ENCODE measurements around the gene MYO1H. TPM values are rescaled to one million over a fixed set of nuclear protein-coding genes. Genes with fewer than 3 reads are reported as not detected.

MYO1H gene
- polyA plus RNA-seq, 4 donors = 1.6 TPM; not detected in 3

- DNase-seq = no peak
- 51 to 64% (median 63%) methylated on average over 7 of the region's 7 CpGs for WGBS, 3 donors
- H3K9me3 ChIP-seq (ENCODE audit: control insufficient read depth in 2 of 2, insufficient read depth in 1 of 2, low read depth in 1 of 2, low read length in 1 of 2) = no peaks in the 10 kb centered on the region
- no peak for FAIRE-seq
- H3K4me3 ChIP-seq (ENCODE audit: low read depth in 1 of 3, low read length in 3 of 3) = no peak overlapping the region
- no peaks in the 10 kb centered on the region for H3K4me1 ChIP-seq (ENCODE audit: control insufficient read depth in 3 of 3, insufficient read depth in 2 of 3, low read depth in 1 of 3, low read length in 2 of 3)
- H3K27ac ChIP-seq (ENCODE audit: low read depth in 1 of 3, low read length in 2 of 3) = no peak overlapping the region
- peaks cover 0 to 6% (median 0%) of the 10 kb centered on the region in 3 donors for H3K27me3 ChIP-seq (ENCODE audit: control insufficient read depth in 3 of 3, insufficient read depth in 3 of 3, low read length in 3 of 3)
- H3K36me3 ChIP-seq (ENCODE audit: control insufficient read depth in 3 of 3, insufficient read depth in 2 of 3, low read depth in 1 of 3, low read length in 3 of 3) = no peaks in the 10 kb centered on the region
Observed at GRCh38 chr12:109331301-109331952, 16.3 kb upstream of the MYO1H start.

GRCh38 chr12:109334887-109335286 is 12.8 kb upstream of the MYO1H start:
- H3K36me3 ChIP-seq (ENCODE audit: control insufficient read depth in 3 of 3, insufficient read depth in 2 of 3, low read depth in 1 of 3, low read length in 3 of 3) = no peaks in the 10 kb centered on the region
- no peak overlapping the region for H3K4me3 ChIP-seq (ENCODE audit: low read depth in 1 of 3, low read length in 3 of 3)
- H3K9me3 ChIP-seq (ENCODE audit: control insufficient read depth in 2 of 2, insufficient read depth in 1 of 2, low read depth in 1 of 2, low read length in 1 of 2) = no peaks in the 10 kb centered on the region
- peaks cover 0 to 6% (median 0%) of the 10 kb centered on the region in 3 donors for H3K27me3 ChIP-seq (ENCODE audit: control insufficient read depth in 3 of 3, insufficient read depth in 3 of 3, low read length in 3 of 3)
- H3K4me1 ChIP-seq (ENCODE audit: control insufficient read depth in 3 of 3, insufficient read depth in 2 of 3, low read depth in 1 of 3, low read length in 2 of 3) = no peaks in the 10 kb centered on the region
- WGBS, 3 donors = 97 to 99% (median 97%) methylated on average over 2 of the region's 2 CpGs
- no peak for DNase-seq
- H3K27ac ChIP-seq (ENCODE audit: low read depth in 1 of 3, low read length in 2 of 3) = no peak overlapping the region
- FAIRE-seq = no peak

- no peaks in the 10 kb centered on the region for H3K9me3 ChIP-seq (ENCODE audit: control insufficient read depth in 2 of 2, insufficient read depth in 1 of 2, low read depth in 1 of 2, low read length in 1 of 2)
- no peak overlapping the region for H3K27ac ChIP-seq (ENCODE audit: low read depth in 1 of 3, low read length in 2 of 3)
- no peaks in the 10 kb centered on the region for H3K36me3 ChIP-seq (ENCODE audit: control insufficient read depth in 3 of 3, insufficient read depth in 2 of 3, low read depth in 1 of 3, low read length in 3 of 3)
- H3K4me1 ChIP-seq (ENCODE audit: control insufficient read depth in 3 of 3, insufficient read depth in 2 of 3, low read depth in 1 of 3, low read length in 2 of 3) = no peaks in the 10 kb centered on the region
- FAIRE-seq (no peak), DNase-seq (no peak)
- no peak overlapping the region for H3K4me3 ChIP-seq (ENCODE audit: low read depth in 1 of 3, low read length in 3 of 3)
- 86 to 90% (median 90%) methylated on average over 1 of the region's 1 CpG for WGBS, 3 donors
- peaks cover 0 to 3% (median 0%) of the 10 kb centered on the region in 3 donors for H3K27me3 ChIP-seq (ENCODE audit: control insufficient read depth in 3 of 3, insufficient read depth in 3 of 3, low read length in 3 of 3)
Observed at GRCh38 chr12:109336593-109336992, 11.1 kb upstream of the MYO1H start.

- FAIRE-seq (no peak), DNase-seq (no peak)
- Histone ChIP-seq H3K36me3 (ENCODE audit: control insufficient read depth in 3 of 3, insufficient read depth in 2 of 3, low read depth in 1 of 3, low read length in 3 of 3) (no peaks in the 10 kb centered on the region), H3K4me1 (ENCODE audit: control insufficient read depth in 3 of 3, insufficient read depth in 2 of 3, low read depth in 1 of 3, low read length in 2 of 3) (no peaks in the 10 kb centered on the region), H3K9me3 (ENCODE audit: control insufficient read depth in 2 of 2, insufficient read depth in 1 of 2, low read depth in 1 of 2, low read length in 1 of 2) (no peaks in the 10 kb centered on the region), H3K4me3 (ENCODE audit: low read depth in 1 of 3, low read length in 3 of 3) (no peak overlapping the region), H3K27ac (ENCODE audit: low read depth in 1 of 3, low read length in 2 of 3) (no peak overlapping the region), H3K27me3 (ENCODE audit: control insufficient read depth in 3 of 3, insufficient read depth in 3 of 3, low read length in 3 of 3) (no peaks in the 10 kb centered on the region)
- 43 to 69% (median 56%) methylated on average over 2 of the region's 2 CpGs for WGBS, 3 donors
Observed at GRCh38 chr12:109343677-109344076, 4.0 kb upstream of the MYO1H start.

GRCh38 chr12:109345428-109345827 is 2.3 kb upstream of the MYO1H start:
- 81 to 93% (median 85%) methylated on average over 2 of the region's 2 CpGs for WGBS, 3 donors
- DNase-seq = no peak
- no peaks in the 10 kb centered on the region for H3K27me3 ChIP-seq (ENCODE audit: control insufficient read depth in 3 of 3, insufficient read depth in 3 of 3, low read length in 3 of 3)
- no peaks in the 10 kb centered on the region for H3K9me3 ChIP-seq (ENCODE audit: control insufficient read depth in 2 of 2, insufficient read depth in 1 of 2, low read depth in 1 of 2, low read length in 1 of 2)
- no peak for FAIRE-seq
- no peaks in the 10 kb centered on the region for H3K4me1 ChIP-seq (ENCODE audit: control insufficient read depth in 3 of 3, insufficient read depth in 2 of 3, low read depth in 1 of 3, low read length in 2 of 3)
- no peak overlapping the region for H3K4me3 ChIP-seq (ENCODE audit: low read depth in 1 of 3, low read length in 3 of 3)
- no peaks in the 10 kb centered on the region for H3K36me3 ChIP-seq (ENCODE audit: control insufficient read depth in 3 of 3, insufficient read depth in 2 of 3, low read depth in 1 of 3, low read length in 3 of 3)
- no peak overlapping the region for H3K27ac ChIP-seq (ENCODE audit: low read depth in 1 of 3, low read length in 2 of 3)

- Histone ChIP-seq H3K27me3 (ENCODE audit: control insufficient read depth in 3 of 3, insufficient read depth in 3 of 3, low read length in 3 of 3) (no peaks in the 10 kb centered on the region), H3K27ac (ENCODE audit: low read depth in 1 of 3, low read length in 2 of 3) (no peak overlapping the region), H3K4me3 (ENCODE audit: low read depth in 1 of 3, low read length in 3 of 3) (no peak overlapping the region), H3K9me3 (ENCODE audit: control insufficient read depth in 2 of 2, insufficient read depth in 1 of 2, low read depth in 1 of 2, low read length in 1 of 2) (no peaks in the 10 kb centered on the region), H3K4me1 (ENCODE audit: control insufficient read depth in 3 of 3, insufficient read depth in 2 of 3, low read depth in 1 of 3, low read length in 2 of 3) (no peaks in the 10 kb centered on the region), H3K36me3 (ENCODE audit: control insufficient read depth in 3 of 3, insufficient read depth in 2 of 3, low read depth in 1 of 3, low read length in 3 of 3) (no peaks in the 10 kb centered on the region)
- 72 to 86% (median 77%) methylated on average over 3 of the region's 3 CpGs for WGBS, 3 donors
- no peak for DNase-seq
- no peak for FAIRE-seq
Observed at GRCh38 chr12:109346920-109347319, 780 bp upstream of the MYO1H start.

GRCh38 chr12:109352184-109352583 is 4.5 kb downstream of the MYO1H start:
- no peak for DNase-seq
- Histone ChIP-seq H3K27ac (ENCODE audit: low read depth in 1 of 3, low read length in 2 of 3) (no peak overlapping the region), H3K27me3 (ENCODE audit: control insufficient read depth in 3 of 3, insufficient read depth in 3 of 3, low read length in 3 of 3) (no peaks in the 10 kb centered on the region), H3K4me3 (ENCODE audit: low read depth in 1 of 3, low read length in 3 of 3) (no peak overlapping the region), H3K4me1 (ENCODE audit: control insufficient read depth in 3 of 3, insufficient read depth in 2 of 3, low read depth in 1 of 3, low read length in 2 of 3) (no peaks in the 10 kb centered on the region), H3K36me3 (ENCODE audit: control insufficient read depth in 3 of 3, insufficient read depth in 2 of 3, low read depth in 1 of 3, low read length in 3 of 3) (no peaks in the 10 kb centered on the region), H3K9me3 (ENCODE audit: control insufficient read depth in 2 of 2, insufficient read depth in 1 of 2, low read depth in 1 of 2, low read length in 1 of 2) (no peaks in the 10 kb centered on the region)
- no peak for FAIRE-seq
- 52 to 67% (median 67%) methylated on average over 6 of the region's 6 CpGs for whole genome bisulfite sequencing, 3 donors

- no peaks in the 10 kb centered on the region for H3K4me1 ChIP-seq (ENCODE audit: control insufficient read depth in 3 of 3, insufficient read depth in 2 of 3, low read depth in 1 of 3, low read length in 2 of 3)
- H3K36me3 ChIP-seq (ENCODE audit: control insufficient read depth in 3 of 3, insufficient read depth in 2 of 3, low read depth in 1 of 3, low read length in 3 of 3) = no peaks in the 10 kb centered on the region
- DNase-seq = no peak
- no peak overlapping the region for H3K4me3 ChIP-seq (ENCODE audit: low read depth in 1 of 3, low read length in 3 of 3)
- no peaks in the 10 kb centered on the region for H3K27me3 ChIP-seq (ENCODE audit: control insufficient read depth in 3 of 3, insufficient read depth in 3 of 3, low read length in 3 of 3)
- H3K27ac ChIP-seq (ENCODE audit: low read depth in 1 of 3, low read length in 2 of 3) = no peak overlapping the region
- no peaks in the 10 kb centered on the region for H3K9me3 ChIP-seq (ENCODE audit: control insufficient read depth in 2 of 2, insufficient read depth in 1 of 2, low read depth in 1 of 2, low read length in 1 of 2)
- 26 to 52% (median 46%) methylated on average over 3 of the region's 3 CpGs for WGBS, 3 donors
- FAIRE-seq = no peak
Observed at GRCh38 chr12:109356577-109356976, 8.9 kb downstream of the MYO1H start.

- no peak overlapping the region for H3K27ac ChIP-seq (ENCODE audit: low read depth in 1 of 3, low read length in 2 of 3)
- H3K9me3 ChIP-seq (ENCODE audit: control insufficient read depth in 2 of 2, insufficient read depth in 1 of 2, low read depth in 1 of 2, low read length in 1 of 2) = no peaks in the 10 kb centered on the region
- WGBS, 3 donors = 18 to 49% (median 28%) methylated on average over 2 of the region's 2 CpGs
- no peaks in the 10 kb centered on the region for H3K27me3 ChIP-seq (ENCODE audit: control insufficient read depth in 3 of 3, insufficient read depth in 3 of 3, low read length in 3 of 3)
- DNase-seq = no peak
- no peaks in the 10 kb centered on the region for H3K4me1 ChIP-seq (ENCODE audit: control insufficient read depth in 3 of 3, insufficient read depth in 2 of 3, low read depth in 1 of 3, low read length in 2 of 3)
- no peak for FAIRE-seq
- H3K4me3 ChIP-seq (ENCODE audit: low read depth in 1 of 3, low read length in 3 of 3) = no peak overlapping the region
- H3K36me3 ChIP-seq (ENCODE audit: control insufficient read depth in 3 of 3, insufficient read depth in 2 of 3, low read depth in 1 of 3, low read length in 3 of 3) = no peaks in the 10 kb centered on the region
Observed at GRCh38 chr12:109357032-109357431, 9.3 kb downstream of the MYO1H start.
